IPS-18a (cell line): Measurements from ENCODE around the gene FBXW4.

Experiments
- H3K27ac ChIP-seq: one replicate; pipeline ENCODE4 v1.5.1; 2013; ENCODE audit warnings: low read length
- H3K27me3 ChIP-seq: one replicate; pipeline ENCODE4 v1.6.1; 2013; ENCODE audit warnings: mild to moderate bottlenecking, low read length; ENCODE audit not compliant: control insufficient read depth, insufficient read depth
- H3K36me3 ChIP-seq: one replicate; pipeline ENCODE4 v1.6.1; 2013; ENCODE audit warnings: low read depth, low read length; ENCODE audit not compliant: control insufficient read depth
- H3K4me1 ChIP-seq: one replicate; pipeline ENCODE4 v1.6.1; 2013; ENCODE audit warnings: low read depth, low read length; ENCODE audit not compliant: control insufficient read depth
- H3K4me3 ChIP-seq: one replicate; pipeline ENCODE4 v1.5.1; 2013; ENCODE audit warnings: low read length
- H3K9ac ChIP-seq: one replicate; pipeline ENCODE4 v1.6.1; 2013; ENCODE audit warnings: mild to moderate bottlenecking, low read length, moderate library complexity
- H3K9me3 ChIP-seq: one replicate; pipeline ENCODE4 v1.6.1; 2013; ENCODE audit warnings: low read depth, low read length; ENCODE audit not compliant: control insufficient read depth

FBXW4 gene

GRCh38 chr10:101672536-101672935, 22.4 kb downstream of the FBXW4 start:
- Histone ChIP-seq H3K4me1 (no peaks in the 10 kb centered on the region), H3K9ac (no peak overlapping the region), H3K36me3 (peaks cover 32% of the 10 kb centered on the region), H3K27me3 (no peaks in the 10 kb centered on the region), H3K9me3 (peaks cover 8% of the 10 kb centered on the region), H3K27ac (no peak overlapping the region), H3K4me3 (no peak overlapping the region)

DNA sequence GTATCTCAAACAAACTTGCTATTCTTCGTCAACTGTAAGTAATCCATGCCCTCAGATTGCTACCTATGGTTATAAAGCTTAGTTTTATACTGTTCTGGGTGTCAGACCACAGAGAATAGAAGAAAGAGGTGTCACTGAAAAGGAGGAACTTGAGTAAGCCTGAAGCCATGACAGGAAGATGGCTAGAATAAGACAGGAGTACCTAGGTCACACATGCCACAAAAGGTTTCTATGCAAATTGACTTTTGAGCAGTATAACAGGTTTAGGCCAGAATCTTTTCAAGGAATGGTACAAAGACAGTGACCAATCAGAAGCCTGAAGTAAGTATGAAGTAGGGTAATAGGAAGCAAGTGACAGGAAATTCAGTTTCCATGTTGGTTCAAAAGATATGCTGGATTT, 23.5 kb downstream of the FBXW4 start:
- no peak overlapping the region for H3K4me3 ChIP-seq
- peaks cover 27% of the 10 kb centered on the region for H3K36me3 ChIP-seq
- no peak overlapping the region for H3K9ac ChIP-seq
- H3K27ac ChIP-seq: no peak overlapping the region
- no peaks in the 10 kb centered on the region for H3K4me1 ChIP-seq
- H3K27me3 ChIP-seq: no peaks in the 10 kb centered on the region
- no peaks in the 10 kb centered on the region for H3K9me3 ChIP-seq

DNA sequence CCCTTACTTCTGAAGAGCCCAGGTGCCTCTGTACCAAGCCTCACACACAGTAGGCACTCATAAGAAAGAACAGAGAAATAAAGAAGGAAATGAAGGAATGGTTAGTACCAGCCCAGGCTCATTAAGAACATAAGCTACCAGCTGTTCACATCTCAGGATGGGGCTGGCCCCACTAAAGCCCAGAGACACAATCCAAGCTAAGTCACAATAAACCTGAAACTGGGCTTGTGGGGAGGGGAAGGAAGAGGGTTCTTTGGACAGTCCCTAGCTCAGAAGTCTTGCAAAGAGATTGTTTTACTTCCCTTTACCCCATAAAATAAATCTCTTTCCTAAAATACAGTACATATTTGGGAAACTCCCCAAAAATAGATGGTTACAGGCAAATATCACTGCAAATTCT, 24.3 kb downstream of the FBXW4 start:
- H3K4me3 ChIP-seq: no peak overlapping the region

GRCh38 chr10:101669181-101669580, 25.8 kb downstream of the FBXW4 start:
- Histone ChIP-seq H3K4me1 (no peaks in the 10 kb centered on the region), H3K9me3 (no peaks in the 10 kb centered on the region), H3K27me3 (no peaks in the 10 kb centered on the region), H3K27ac (no peak overlapping the region), H3K9ac (no peak overlapping the region), H3K4me3 (no peak overlapping the region), H3K36me3 (peaks cover 30% of the 10 kb centered on the region)

More for the DNA sequence above, 24.3 kb downstream of the FBXW4 start:
- H3K9ac ChIP-seq: no peak overlapping the region
- H3K36me3 ChIP-seq: peaks cover 27% of the 10 kb centered on the region
- no peak overlapping the region for H3K27ac ChIP-seq
- H3K27me3 ChIP-seq: no peaks in the 10 kb centered on the region
- no peaks in the 10 kb centered on the region for H3K4me1 ChIP-seq
- no peaks in the 10 kb centered on the region for H3K9me3 ChIP-seq

DNA sequence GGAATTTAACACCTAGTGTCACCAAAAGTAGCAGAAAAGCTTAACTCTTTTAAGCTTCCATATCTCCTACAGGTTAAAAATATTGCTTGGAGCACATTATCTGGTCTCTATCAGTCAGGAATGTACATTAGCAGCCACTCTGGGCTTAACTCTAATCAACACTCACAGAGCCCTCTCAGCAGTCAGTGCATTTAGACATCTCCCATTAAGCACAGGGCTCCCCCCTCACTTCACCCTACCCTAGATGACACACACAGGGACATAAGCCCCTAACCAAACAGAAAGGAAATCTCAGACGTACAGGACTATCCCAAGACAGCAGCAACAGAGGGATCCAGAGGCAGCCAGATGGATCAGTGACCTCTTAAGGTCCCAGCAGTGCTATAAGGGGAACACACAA, 26.4 kb downstream of the FBXW4 start:
- Histone ChIP-seq H3K27ac (no peak overlapping the region), H3K4me1 (no peaks in the 10 kb centered on the region), H3K9me3 (no peaks in the 10 kb centered on the region), H3K36me3 (peaks cover 30% of the 10 kb centered on the region), H3K4me3 (no peak overlapping the region), H3K27me3 (no peaks in the 10 kb centered on the region), H3K9ac (no peak overlapping the region)

GRCh38 chr10:101666083-101666482, 28.9 kb downstream of the FBXW4 start:
- H3K4me1 ChIP-seq: peaks cover 2% of the 10 kb centered on the region
- no peak overlapping the region for H3K9ac ChIP-seq
- H3K36me3 ChIP-seq: peaks cover 14% of the 10 kb centered on the region

DNA sequence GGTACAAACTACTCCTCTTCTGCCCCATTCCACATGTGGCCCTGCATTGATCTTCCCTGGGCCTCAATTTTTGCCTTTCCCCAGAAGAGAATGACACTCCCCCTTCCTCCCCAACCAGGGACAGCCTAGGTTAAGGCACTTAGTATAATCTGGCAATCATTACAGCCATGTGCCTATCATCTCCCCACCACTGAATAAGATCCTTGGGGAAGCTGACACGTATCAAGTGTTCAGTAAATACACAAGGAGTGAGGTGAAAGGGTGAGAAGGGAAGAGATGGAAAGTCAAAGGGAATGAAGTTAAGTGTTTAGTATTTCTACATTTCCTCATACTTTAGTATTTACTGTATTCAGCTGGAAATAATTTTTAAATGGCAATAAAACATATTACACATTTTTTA, 31.9 kb downstream of the FBXW4 start:
- Histone ChIP-seq H3K4me3 (no peak overlapping the region), H3K9ac (no peak overlapping the region), H3K9me3 (no peaks in the 10 kb centered on the region), H3K27me3 (no peaks in the 10 kb centered on the region), H3K4me1 (peaks cover 18% of the 10 kb centered on the region), H3K36me3 (peaks cover 7% of the 10 kb centered on the region), H3K27ac (no peak overlapping the region)

More at GRCh38 chr10:101666083-101666482, 28.9 kb downstream of the FBXW4 start:
- H3K4me3 ChIP-seq: no peak overlapping the region
- no peak overlapping the region for H3K27ac ChIP-seq
- H3K27me3 ChIP-seq: no peaks in the 10 kb centered on the region
- H3K9me3 ChIP-seq: no peaks in the 10 kb centered on the region

DNA sequence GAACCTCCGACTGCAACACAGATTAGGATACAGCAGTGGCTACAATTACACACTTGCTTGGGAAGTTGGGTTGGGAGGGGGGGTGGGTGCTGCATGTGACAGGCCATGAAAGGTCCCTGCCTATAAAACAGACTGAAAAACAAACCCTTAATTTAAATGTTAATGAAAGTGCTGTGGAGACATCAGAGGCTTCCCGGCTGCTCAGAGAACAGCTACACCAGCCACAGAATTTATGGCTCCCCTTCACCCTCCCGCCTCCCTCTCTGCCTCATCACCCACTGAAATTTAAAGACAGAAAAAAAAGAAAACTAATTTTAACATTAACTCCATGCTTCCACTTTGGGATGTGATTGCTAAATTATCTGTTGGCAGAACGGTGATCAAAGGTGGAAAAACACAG, 34.7 kb downstream of the FBXW4 start:
- Histone ChIP-seq H3K27me3 (no peaks in the 10 kb centered on the region), H3K27ac (no peak overlapping the region), H3K4me3 (no peak overlapping the region), H3K36me3 (peaks cover 3% of the 10 kb centered on the region), H3K9me3 (no peaks in the 10 kb centered on the region), H3K4me1 (peaks cover 18% of the 10 kb centered on the region), H3K9ac (no peak overlapping the region)

DNA sequence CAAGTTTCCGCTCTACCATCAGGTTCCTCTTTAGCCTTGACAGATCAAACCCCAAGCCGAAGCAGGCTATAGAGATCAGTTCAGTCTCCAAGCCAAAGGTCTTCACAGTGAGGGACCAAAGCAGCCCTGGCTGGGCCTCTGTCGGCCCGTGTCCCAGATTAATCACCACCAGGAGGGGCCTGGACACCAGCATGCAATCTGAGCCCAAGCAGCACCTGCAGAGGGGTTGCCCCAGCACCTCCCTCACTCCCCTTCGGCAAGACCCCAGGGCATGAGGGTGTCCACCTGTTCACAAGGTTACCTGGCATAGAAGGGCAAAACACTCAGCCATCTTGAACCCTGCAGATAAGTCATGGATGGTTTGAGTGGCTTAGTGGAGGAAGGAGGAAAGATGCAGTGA, 36.0 kb downstream of the FBXW4 start:
- Histone ChIP-seq H3K9ac (no peak overlapping the region), H3K4me3 (no peak overlapping the region), H3K9me3 (no peaks in the 10 kb centered on the region), H3K36me3 (no peaks in the 10 kb centered on the region), H3K27ac (no peak overlapping the region), H3K4me1 (peaks cover 18% of the 10 kb centered on the region), H3K27me3 (no peaks in the 10 kb centered on the region)

GRCh38 chr10:101656890-101657289, 38.1 kb downstream of the FBXW4 start:
- no peak overlapping the region for H3K9ac ChIP-seq
- no peak overlapping the region for H3K4me3 ChIP-seq
- H3K36me3 ChIP-seq: no peaks in the 10 kb centered on the region
- H3K9me3 ChIP-seq: no peaks in the 10 kb centered on the region
- H3K4me1 ChIP-seq: peaks cover 25% of the 10 kb centered on the region
- H3K27me3 ChIP-seq: no peaks in the 10 kb centered on the region
- H3K27ac ChIP-seq: no peak overlapping the region

- H3K9me3 ChIP-seq: no peaks in the 10 kb centered on the region
- no peak overlapping the region for H3K4me3 ChIP-seq
- peaks cover 29% of the 10 kb centered on the region for H3K4me1 ChIP-seq
- H3K27me3 ChIP-seq: no peaks in the 10 kb centered on the region
- no peak overlapping the region for H3K9ac ChIP-seq
- no peak overlapping the region for H3K27ac ChIP-seq
- no peaks in the 10 kb centered on the region for H3K36me3 ChIP-seq
Measured at GRCh38 chr10:101655570-101655969, 39.4 kb downstream of the FBXW4 start.

- H3K9me3 ChIP-seq: no peaks in the 10 kb centered on the region
- no peak overlapping the region for H3K4me3 ChIP-seq
- no peaks in the 10 kb centered on the region for H3K36me3 ChIP-seq
- peaks cover 18% of the 10 kb centered on the region for H3K4me1 ChIP-seq
- H3K27me3 ChIP-seq: no peaks in the 10 kb centered on the region
- H3K27ac ChIP-seq: no peak overlapping the region
- H3K9ac ChIP-seq: no peak overlapping the region
Measured at GRCh38 chr10:101653536-101653935, 41.4 kb downstream of the FBXW4 start.
